ENCODE data around the gene TPTE. TPM values are rescaled to one million over a fixed set of nuclear protein-coding genes. Genes with fewer than 3 reads are reported as not detected.
"Not testable (repeated sequence)": the region's sequence is repeated elsewhere in the genome, so short reads cannot be mapped to it uniquely, and the experiment has no call there.

The TPTE gene
- total and polyA plus RNA-seq, 10 of the 15 experiments (the other 5 are each of a cell fraction or from before 2014, with no cell fraction given), result 0.03 TPM; not detected in 9

DNA sequence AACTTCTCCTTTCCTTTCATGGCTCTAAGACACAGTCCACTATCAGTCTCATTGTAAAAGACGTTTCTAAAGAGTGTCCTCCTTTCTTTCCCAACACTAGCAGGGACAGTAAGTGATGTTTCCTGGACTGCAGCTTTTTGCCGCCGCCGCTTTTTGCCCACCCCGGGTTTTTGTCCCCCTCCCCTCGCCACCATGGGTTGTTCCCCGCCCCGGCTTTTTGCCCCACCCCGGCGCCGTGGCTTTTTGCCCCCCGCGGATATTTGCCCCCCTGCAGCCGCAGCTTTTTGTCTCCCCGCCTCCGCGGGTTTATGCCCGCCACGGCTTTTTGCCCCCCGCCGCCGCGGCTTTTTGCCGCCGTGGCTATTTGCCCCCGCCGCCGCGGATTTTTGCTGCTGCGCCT lies 95.2 kb downstream of the TPTE start:
- POLR2A ChIA-PET, result no interaction called here

GRCh38 chr21:10617133-10617752 lies 95.9 kb downstream of the TPTE start:
- H3K27me3 ChIP-seq (replicated peaks in 1 of 2; ENCODE audit: control insufficient read depth in 2 of 2, insufficient read depth in 2 of 2, low read length in 1 of 2); in situ Hi-C loops (cut with MboI); H3K9ac ChIP-seq (ENCODE audit: control insufficient read depth, insufficient read depth, low read length); FAIRE-seq; RAD21 ChIA-PET (ENCODE audit: unreplicated experiment); CTCF ChIA-PET; H3K36me3 ChIP-seq (ENCODE audit: control insufficient read depth in 2 of 2, insufficient read depth in 2 of 2, low read length in 1 of 2); SMC1A ChIA-PET (ENCODE audit: uncharacterized antibody, unreplicated experiment); H2AFZ ChIP-seq (ENCODE audit: control insufficient read depth, low read depth, low read length); POLR2A ChIA-PET; H3K4me3 ChIP-seq; H4K20me1 ChIP-seq (ENCODE audit: control insufficient read depth, insufficient read depth); H3K4me2 ChIP-seq (ENCODE audit: control insufficient read depth, insufficient read depth); H3K4me1 ChIP-seq (ENCODE audit: control insufficient read depth, insufficient read depth, low read length); BruUV-seq (replicated peaks); ATAC-seq; DNase-seq (ENCODE audit: low read depth, low spot score); H3K9me3 ChIP-seq (replicated peaks; ENCODE audit: control insufficient read depth, insufficient read depth, low read length); H3K27ac ChIP-seq (ENCODE audit: control insufficient read depth, insufficient read depth); intact Hi-C loops (cut with micrococcal nuclease; ENCODE audit: unreplicated experiment); H3K79me2 ChIP-seq (ENCODE audit: control insufficient read depth, insufficient read depth, low read length): not testable (repeated sequence)
- WGBS (ENCODE audit: insufficient coverage, insufficient replicate concordance, low lambda C conversion rate, missing lambda C conversion rate), result 21% methylated on average over 3 of the region's 3 CpGs

More for the DNA sequence above, 95.2 kb downstream of the TPTE start:
- H3K36me3 ChIP-seq (ENCODE audit: control insufficient read depth in 2 of 2, insufficient read depth in 2 of 2, low read length in 1 of 2), result no peaks in the 10 kb centered on the region
- no peaks in the 10 kb centered on the region for H3K27me3 ChIP-seq (replicated peaks in 1 of 2; ENCODE audit: control insufficient read depth in 2 of 2, insufficient read depth in 2 of 2, low read length in 1 of 2)
- H3K4me2 ChIP-seq (ENCODE audit: control insufficient read depth, insufficient read depth), result no peak overlapping the region
- DNase-seq (ENCODE audit: low read depth, low spot score), result no peak
- H3K9me3 ChIP-seq (replicated peaks; ENCODE audit: control insufficient read depth, insufficient read depth, low read length), result no peaks in the 10 kb centered on the region
- H3K27ac ChIP-seq (ENCODE audit: control insufficient read depth, insufficient read depth), result no peak overlapping the region
- intact Hi-C loops (cut with micrococcal nuclease; ENCODE audit: unreplicated experiment), result no loop called here
- ATAC-seq, result no peak
- no peak overlapping the region for H2AFZ ChIP-seq (ENCODE audit: control insufficient read depth, low read depth, low read length)
- FAIRE-seq, result no peak
- no TSS peak for BruUV-seq (replicated peaks)
- TF ChIP-seq MTA3 (IDR thresholded peaks at IDR 0.05; ENCODE audit: borderline replicate concordance, low read length), result no peak
- no peak for TF ChIP-seq IRF3 (IDR thresholded peaks at IDR 0.05)
- no peak for TF ChIP-seq BCL11A (IDR thresholded peaks at IDR 0.05; ENCODE audit: low read depth, low read length)
- no peak for TF ChIP-seq CREB1 (IDR thresholded peaks at IDR 0.05; ENCODE audit: low read depth)
- no peak for TF ChIP-seq RB1 (IDR thresholded peaks at IDR 0.05; ENCODE audit: borderline replicate concordance)
- no peak for TF ChIP-seq SRF (IDR thresholded peaks at IDR 0.05; ENCODE audit: low read depth in 2 of 2, low read length in 2 of 2)
- no peak for TF ChIP-seq MLLT1 (IDR thresholded peaks at IDR 0.05)
- TF ChIP-seq TAF1 (IDR thresholded peaks at IDR 0.05; ENCODE audit: borderline replicate concordance, low read depth, low read length), result no peak
- TF ChIP-seq ESRRA (IDR thresholded peaks at IDR 0.05; ENCODE audit: low read length), result no peak
- TF ChIP-seq MEF2B (IDR thresholded peaks at IDR 0.05; ENCODE audit: partially characterized antibody, poor library complexity, severe bottlenecking), result no peak
- no peak for TF ChIP-seq PAX5 (IDR thresholded peaks at IDR 0.05; ENCODE audit: borderline replicate concordance, low read depth, low read length)
- no peak for TF ChIP-seq HDAC6 (IDR thresholded peaks at IDR 0.05; ENCODE audit: unreplicated experiment)
- TF ChIP-seq DPF2 (IDR thresholded peaks at IDR 0.05), result no peak
- H3K9ac ChIP-seq (ENCODE audit: control insufficient read depth, insufficient read depth, low read length), result no peak overlapping the region
- in situ Hi-C loops (cut with MboI), result no loop called here
- WGBS (ENCODE audit: insufficient coverage, insufficient replicate concordance, low lambda C conversion rate, missing lambda C conversion rate), result 79% methylated on average over 6 of the region's 30 CpGs
- H3K4me1 ChIP-seq (ENCODE audit: control insufficient read depth, insufficient read depth, low read length), result no peaks in the 10 kb centered on the region
- no peak overlapping the region for H3K4me3 ChIP-seq
- no peaks in the 10 kb centered on the region for H3K79me2 ChIP-seq (ENCODE audit: control insufficient read depth, insufficient read depth, low read length)
- ChIA-PET RAD21 (ENCODE audit: unreplicated experiment) (no interaction called here), CTCF (no interaction called here), SMC1A (ENCODE audit: uncharacterized antibody, unreplicated experiment) (no interaction called here)
- H4K20me1 ChIP-seq (ENCODE audit: control insufficient read depth, insufficient read depth), result no peaks in the 10 kb centered on the region
